Upper lobe of left lung (tissue), 6 donors: ENCODE measurements around the gene MEF2A. TPM values are rescaled to one million over a fixed set of nuclear protein-coding genes. Genes with fewer than 3 reads are reported as not detected.

ENCODE experiments used
- ATAC-seq, 2 donors: fragments of 200-7000 bp; cut with Tn5 transposase; one replicate each; pipeline ENCODE4 v1.9.1; 2022; ENCODE audit warnings: mild to moderate bottlenecking in 2 of 2, moderate library complexity in 2 of 2; ENCODE audit not compliant: low FRiP score in 2 of 2
- DNase-seq, 2 donors: peaks; one replicate each; pipeline ENCODE4 v3.0.0-alpha.2; 2019 to 2020
- H3K27ac ChIP-seq, 4 donors: fragments of 200-600 bp; sonication (generic); one replicate each; pipeline ENCODE4 v1.5.1; 2016 to 2019
- H3K27me3 ChIP-seq, 4 donors: fragments of 200-600 bp; sonication (generic); one replicate each; pipeline ENCODE4 v1.5.1; 2017 to 2019
- H3K36me3 ChIP-seq, 4 donors: fragments of 200-600 bp; sonication (generic); one replicate each; pipeline ENCODE4 v1.5.1; 2016 to 2019
- H3K4me1 ChIP-seq, 4 donors: fragments of 200-600 bp; sonication (generic); one replicate each; pipeline ENCODE4 v1.5.1; 2018 to 2019
- H3K4me3 ChIP-seq, 4 donors: fragments of 200-600 bp; sonication (generic); one replicate each; pipeline ENCODE4 v1.5.1; 2017 to 2019; ENCODE audit warnings: mild to moderate bottlenecking in 2 of 4, moderate library complexity in 1 of 4
- H3K9me3 ChIP-seq, 4 donors: fragments of 200-600 bp; sonication (generic); one replicate each; pipeline ENCODE4 v1.5.1; 2018 to 2019
- CTCF ChIP-seq, 6 experiments: fragments of 450-650 bp in 4 of 6; fragments of 200-600 bp in 2 of 6; sonication (generic) in 2 of 6; IDR thresholded peaks; one replicate each; pipeline ENCODE4 v1.5.1; 2016 to 2019; ENCODE audit warnings: antibody characterized with exemption in 6 of 6
- EP300 ChIP-seq, 4 donors: sonication (generic); formaldehyde crosslinking; IDR thresholded peaks; one replicate each; pipeline ENCODE4 v1.5.1; 2017; ENCODE audit warnings: antibody characterized with exemption in 4 of 4, control low read depth in 2 of 4
- POLR2A ChIP-seq, 4 donors: fragments of 450-650 bp; IDR thresholded peaks; one replicate each; pipeline ENCODE4 v1.5.1; 2016 to 2017; ENCODE audit warnings: antibody characterized with exemption in 4 of 4, mild to moderate bottlenecking in 2 of 4
- POLR2AphosphoS5 ChIP-seq, 2 donors: sonication (generic); formaldehyde crosslinking; IDR thresholded peaks; one replicate each; pipeline ENCODE4 v1.5.1; 2017; ENCODE audit warnings: antibody characterized with exemption in 2 of 2
- WGBS, 2 donors: methylation state at CpG; one replicate each; pipeline ENCODE4 v1.1.5; 2017 to 2018; 5-methylcytosine and 5-hydroxymethylcytosine counted together
- total RNA-seq, 6 donors: library from RNA; depleted of rRNA in 4 of 6; stranded (reverse); fragments of >200 nt in 4 of 6; gene quantifications; one replicate each; pipeline versions ENCODE4 v1.1.0 to v1.2.1, GENCODE V29; 2016 to 2021
- donor health status: DM: no; HTN: no; CAD: no; lungs with moderate emphysema.
- donor health status: DM: no; HTN: yes; CAD: no; lungs with severe emphysema.

MEF2A gene
- total RNA-seq, 6 donors from 2014 or later, result 54.9 to 89.1 (median 75.2) TPM

- no peak overlapping the region for H3K4me3 ChIP-seq
- no peak for TF ChIP-seq CTCF (IDR thresholded peaks at IDR 0.05)
- DNase-seq, result peak in 1 of 2 donors; percentile 45
- peaks cover 4 to 22% (median 12%) of the 10 kb centered on the region in 4 donors for H3K4me1 ChIP-seq
- no peak for ATAC-seq
- H3K36me3 ChIP-seq, result peaks cover 0 to 3% (median 0%) of the 10 kb centered on the region in 4 donors
- no peaks in the 10 kb centered on the region for H3K9me3 ChIP-seq
- peak overlapping the region in 2 of 4 donors; percentile 3 to 7 for H3K27ac ChIP-seq
- no peaks in the 10 kb centered on the region for H3K27me3 ChIP-seq
- WGBS, 2 donors, result 74 to 80% methylated on average over 6 of the region's 6 CpGs
These were observed 39.7 kb downstream of the MEF2A start for GRCh38 chr15:99605490-99605931.

GRCh38 chr15:99605990-99606389 is 40.2 kb downstream of the MEF2A start:
- Histone ChIP-seq H3K27me3 (no peaks in the 10 kb centered on the region), H3K9me3 (no peaks in the 10 kb centered on the region), H3K4me3 (no peak overlapping the region), H3K36me3 (peaks cover 0 to 3% (median 0%) of the 10 kb centered on the region in 4 donors), H3K27ac (peak overlapping the region in 1 of 4 donors; percentile 3), H3K4me1 (peaks cover 4 to 22% (median 12%) of the 10 kb centered on the region in 4 donors)
- ATAC-seq, result no peak
- TF ChIP-seq POLR2A (IDR thresholded peaks at IDR 0.05), result no peak
- no peak for TF ChIP-seq CTCF (IDR thresholded peaks at IDR 0.05)
- no peak for TF ChIP-seq POLR2AphosphoS5 (IDR thresholded peaks at IDR 0.05)
- no peak for TF ChIP-seq EP300 (IDR thresholded peaks at IDR 0.05)
- 72 to 79% methylated on average over 5 of the region's 5 CpGs for WGBS, 2 donors
- DNase-seq, result no peak

- DNase-seq (no peak), ATAC-seq (no peak)
- 75 to 84% methylated on average over 2 of the region's 2 CpGs for WGBS, 2 donors
- Histone ChIP-seq H3K4me1 (peaks cover 3 to 22% (median 12%) of the 10 kb centered on the region in 4 donors), H3K9me3 (no peaks in the 10 kb centered on the region), H3K27ac (no peak overlapping the region), H3K36me3 (peaks cover 0 to 3% (median 0%) of the 10 kb centered on the region in 4 donors), H3K27me3 (no peaks in the 10 kb centered on the region), H3K4me3 (no peak overlapping the region)
- no peak for TF ChIP-seq POLR2A (IDR thresholded peaks at IDR 0.05)
- TF ChIP-seq POLR2AphosphoS5 (IDR thresholded peaks at IDR 0.05), result no peak
- TF ChIP-seq CTCF (IDR thresholded peaks at IDR 0.05), result no peak
- no peak for TF ChIP-seq EP300 (IDR thresholded peaks at IDR 0.05)
These were observed 40.9 kb downstream of the MEF2A start for GRCh38 chr15:99606646-99607045.

GRCh38 chr15:99613481-99613880 is 47.7 kb downstream of the MEF2A start:
- Histone ChIP-seq H3K4me3 (no peak overlapping the region), H3K27me3 (no peaks in the 10 kb centered on the region), H3K9me3 (no peaks in the 10 kb centered on the region), H3K27ac (peak overlapping the region; percentile 58 to 81 (median 76)), H3K36me3 (no peaks in the 10 kb centered on the region), H3K4me1 (peaks cover 44 to 59% (median 47%) of the 10 kb centered on the region in 4 donors)
- TF ChIP-seq POLR2A (IDR thresholded peaks at IDR 0.05) (no peak), CTCF (IDR thresholded peaks at IDR 0.05) (no peak), POLR2AphosphoS5 (IDR thresholded peaks at IDR 0.05) (no peak), EP300 (IDR thresholded peaks at IDR 0.05) (no peak)
- ATAC-seq, result no peak
- 87 to 91% methylated on average over 3 of the region's 3 CpGs for WGBS, 2 donors
- DNase-seq, result no peak
